NCI-H82 (cell line): ENCODE measurements around the gene CPTP.
"Not testable (repeated sequence)": the region's sequence is repeated elsewhere in the genome, so short reads cannot be mapped to it uniquely, and the experiment has no call there.

Experiments
- DNase-seq: peaks from one replicate; lab custom pipeline; 2025; lab: John Stamatoyannopoulos, UW

The CPTP gene

DNA sequence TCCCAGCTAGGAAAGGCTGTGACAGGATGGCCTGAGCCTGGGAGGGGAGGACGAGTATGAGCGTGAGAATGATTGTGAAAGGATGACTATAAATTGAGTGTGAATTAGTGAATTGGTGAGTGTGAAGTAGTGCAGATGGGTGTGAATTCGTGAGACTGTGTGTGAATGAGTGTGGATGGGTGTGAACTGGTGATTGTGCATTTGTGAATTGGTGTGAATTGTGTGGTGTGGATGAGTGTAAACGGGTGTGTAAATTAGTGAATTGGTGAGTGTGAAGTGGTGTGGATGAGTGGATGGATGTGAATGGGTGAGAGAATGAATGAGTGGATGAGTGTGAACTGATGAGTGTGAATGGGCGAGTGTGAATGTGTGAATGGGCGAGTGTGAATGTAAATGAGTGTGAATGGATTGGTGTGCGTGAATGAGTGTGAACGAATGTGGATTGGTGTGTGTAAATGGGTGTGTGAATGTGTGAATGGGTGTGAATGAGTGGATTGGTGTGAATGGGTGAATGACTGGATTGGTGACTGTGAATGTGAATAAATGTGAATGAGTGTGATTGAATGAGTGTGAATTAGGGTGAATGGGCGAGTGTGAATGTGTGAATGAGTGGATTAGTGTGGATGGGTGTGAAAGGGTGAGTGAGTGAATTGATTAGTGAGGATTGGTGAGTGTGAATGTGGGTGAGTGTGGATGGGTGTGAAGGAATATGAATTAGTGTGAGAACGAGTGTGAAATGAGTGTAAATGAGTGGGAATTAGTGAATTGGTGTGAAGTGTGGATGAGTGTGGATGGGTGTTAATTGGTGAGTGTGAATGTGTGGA is 41.5 kb downstream of the CPTP start:
- no peak for DNase-seq

DNA sequence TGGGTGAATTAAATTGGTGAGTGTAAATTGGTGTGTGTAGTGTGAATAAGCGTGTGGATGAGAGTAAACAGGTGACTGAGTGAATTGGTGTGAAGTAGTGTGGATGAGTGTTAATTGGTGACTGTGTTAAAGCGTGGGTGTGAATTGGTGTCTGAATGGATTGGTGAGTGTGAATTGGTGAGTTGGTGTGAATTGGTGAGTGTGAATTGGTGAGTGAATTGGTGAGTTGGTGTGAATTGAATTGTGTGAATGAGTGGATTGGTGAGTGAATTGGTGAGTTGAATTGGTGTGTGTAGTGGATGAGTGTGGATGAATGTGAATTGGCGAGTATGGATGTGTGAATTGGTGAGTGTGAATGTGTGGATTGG is 42.1 kb downstream of the CPTP start:
- DNase-seq = no peak

DNA sequence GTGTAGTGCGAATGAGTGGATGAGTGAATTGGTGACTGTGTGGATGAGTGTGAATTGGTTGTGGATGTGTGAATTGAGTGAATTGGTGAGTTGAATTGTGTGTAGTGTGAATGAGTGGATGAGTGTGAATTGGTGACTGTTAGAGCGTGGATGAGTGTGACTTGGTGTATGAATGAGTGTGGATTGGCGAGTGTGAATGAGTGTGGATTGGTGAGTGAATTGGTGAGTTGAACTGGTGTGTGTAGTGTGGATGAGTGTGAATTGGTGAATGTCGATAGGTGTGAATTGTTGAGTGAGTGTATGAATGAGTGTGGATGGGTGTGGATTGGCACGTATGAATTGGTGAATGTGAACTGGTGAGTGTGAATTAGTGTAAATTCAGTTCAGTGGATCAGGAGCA is 42.7 kb downstream of the CPTP start:
- DNase-seq = no peak

DNA sequence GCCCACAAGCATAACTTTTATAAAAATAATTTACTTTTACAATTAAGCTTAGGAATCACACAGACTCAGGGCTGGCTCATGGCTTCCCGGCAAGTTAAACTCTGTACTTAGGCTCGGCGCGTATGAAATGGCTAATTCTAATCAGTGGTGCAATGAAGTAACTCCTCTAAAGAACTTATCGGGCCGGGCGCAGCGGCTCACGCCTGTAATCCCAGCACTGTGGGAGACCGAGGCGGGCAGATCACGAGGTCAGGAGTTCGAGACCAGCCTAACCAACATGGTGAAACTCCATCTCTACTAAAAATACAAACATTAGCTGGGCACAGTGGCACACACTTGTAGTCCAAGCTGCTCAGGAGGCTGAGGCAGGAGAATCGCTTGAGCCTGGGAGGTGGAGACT is 45.5 kb downstream of the CPTP start:
- DNase-seq = not testable (repeated sequence)

DNA sequence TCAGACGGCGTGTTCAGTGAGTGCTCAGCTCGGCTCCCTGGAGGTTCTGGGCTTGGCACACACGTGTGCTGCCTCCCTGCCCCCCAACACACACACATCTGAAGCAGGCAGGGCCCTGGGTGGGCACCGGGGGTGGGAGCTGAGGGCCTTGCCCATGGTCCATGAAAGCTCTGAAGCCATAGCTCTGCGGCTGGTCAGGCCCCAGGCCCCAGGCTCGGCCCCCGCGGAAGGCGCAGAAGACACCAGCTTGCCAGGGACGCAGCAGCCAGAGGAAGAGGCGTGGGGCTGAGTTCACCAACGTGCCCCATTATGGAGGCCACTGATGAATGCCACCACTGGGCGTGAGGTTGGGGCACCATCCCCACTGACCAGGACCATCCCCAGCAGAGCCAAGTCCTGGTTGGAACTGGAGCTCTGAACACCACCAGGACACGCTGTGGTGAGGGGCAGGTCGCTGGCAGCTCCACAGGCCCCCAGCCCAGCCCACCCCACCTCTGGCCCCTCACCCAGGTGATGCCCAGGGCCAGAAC is 46.2 kb downstream of the CPTP start:
- no peak for DNase-seq

DNA sequence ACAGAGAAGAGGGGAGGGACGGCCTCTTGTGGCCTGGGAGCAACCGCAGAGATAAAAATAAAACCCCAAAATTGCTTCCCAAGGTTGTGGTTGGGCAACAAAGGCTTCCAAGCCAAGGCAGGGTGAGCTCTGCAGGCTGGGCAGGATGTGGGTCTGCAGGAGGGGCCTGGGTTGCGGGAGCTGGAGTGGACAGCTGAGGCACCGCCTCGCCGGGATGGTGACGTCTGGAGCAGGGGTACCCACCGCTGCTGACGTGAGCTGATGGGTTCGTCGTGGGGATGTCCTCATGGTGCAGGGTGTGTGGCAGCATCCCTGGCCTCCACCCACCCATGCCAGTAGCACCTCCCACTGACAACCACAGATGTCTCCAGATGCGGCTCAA is 46.8 kb downstream of the CPTP start:
- DNase-seq = no peak

DNA sequence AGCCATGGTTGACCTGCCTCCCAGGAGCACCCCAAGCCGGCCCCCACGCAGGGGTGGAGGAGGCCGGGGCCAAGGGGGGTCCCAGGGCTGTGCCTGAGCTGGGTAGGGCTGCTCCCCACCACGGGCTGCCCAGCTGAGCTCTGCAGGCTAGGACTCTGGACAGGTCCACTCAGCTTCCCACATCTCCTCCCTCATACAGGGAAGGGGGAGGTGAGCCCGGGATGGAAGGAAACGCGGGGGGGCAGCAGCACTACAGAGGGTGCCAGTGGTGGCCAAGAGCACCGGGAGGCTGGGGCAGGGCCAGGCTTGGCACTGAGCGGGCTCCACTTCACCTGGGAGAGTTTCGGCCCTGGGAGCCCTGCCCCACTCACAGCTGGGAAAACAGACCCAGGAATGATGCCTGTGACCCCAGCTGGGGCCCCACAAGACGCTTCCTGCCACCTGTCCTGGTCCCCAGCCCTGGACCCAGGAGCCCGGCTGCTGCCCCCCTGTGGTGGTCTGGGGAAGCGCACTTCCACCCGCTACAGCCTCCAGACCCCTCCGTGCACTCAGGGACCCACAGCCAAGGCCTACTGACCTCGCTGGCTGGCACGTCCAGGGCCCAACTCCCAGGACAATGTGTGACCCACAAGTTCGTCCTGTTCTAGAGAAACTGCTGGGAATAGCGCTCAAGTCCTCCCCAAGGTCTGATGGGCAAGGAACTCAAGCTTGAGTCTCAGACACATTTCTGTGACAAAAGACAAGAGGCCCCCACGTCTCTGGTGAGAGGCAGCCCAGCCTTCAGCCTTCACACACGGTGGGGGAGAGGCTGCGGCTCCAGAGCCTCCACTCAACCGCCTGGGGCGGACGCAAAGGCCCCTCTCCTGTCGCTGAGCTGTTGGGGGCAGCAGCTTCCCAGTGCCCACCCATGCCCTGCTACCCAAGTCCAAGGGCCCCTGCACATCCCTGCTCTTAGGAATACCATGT is 47.4 kb downstream of the CPTP start:
- DNase-seq = peak; percentile 87

DNA sequence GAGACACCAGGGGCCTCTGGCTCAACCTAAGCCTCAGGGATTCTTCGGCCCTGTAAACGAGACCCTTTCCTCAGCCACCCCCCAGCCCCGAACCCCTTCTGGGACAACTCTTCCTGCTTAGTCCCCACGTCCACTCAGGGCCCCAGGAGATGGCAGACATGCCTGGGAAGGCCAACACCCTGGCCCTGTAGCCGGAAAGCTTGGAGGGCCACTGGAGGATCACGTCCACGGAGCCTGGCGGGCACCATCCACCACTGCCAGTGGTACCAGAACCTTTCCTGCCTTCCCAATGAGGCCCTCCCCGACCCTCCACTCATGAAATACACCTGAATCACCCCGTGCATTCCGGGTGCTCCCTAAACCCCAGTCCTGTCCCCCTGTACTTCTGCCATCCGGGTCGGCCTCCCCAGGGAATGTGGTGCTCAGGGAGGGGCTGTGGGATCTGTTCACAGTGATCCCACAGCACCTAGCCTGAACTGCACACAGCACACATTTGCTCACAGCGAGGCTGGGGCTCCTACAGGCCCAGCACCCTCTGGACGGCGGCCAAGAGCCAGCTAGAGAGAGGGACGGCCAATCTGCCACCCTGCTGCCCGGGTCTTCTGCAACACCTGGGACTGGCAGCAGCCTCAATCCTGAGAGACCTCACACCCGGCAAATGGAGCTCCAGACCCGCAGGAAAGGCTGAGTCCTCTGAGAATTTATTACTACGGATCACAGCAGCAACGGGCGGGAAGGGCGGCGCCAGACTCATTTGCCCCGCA is 48.6 kb downstream of the CPTP start:
- DNase-seq = no peak

DNA sequence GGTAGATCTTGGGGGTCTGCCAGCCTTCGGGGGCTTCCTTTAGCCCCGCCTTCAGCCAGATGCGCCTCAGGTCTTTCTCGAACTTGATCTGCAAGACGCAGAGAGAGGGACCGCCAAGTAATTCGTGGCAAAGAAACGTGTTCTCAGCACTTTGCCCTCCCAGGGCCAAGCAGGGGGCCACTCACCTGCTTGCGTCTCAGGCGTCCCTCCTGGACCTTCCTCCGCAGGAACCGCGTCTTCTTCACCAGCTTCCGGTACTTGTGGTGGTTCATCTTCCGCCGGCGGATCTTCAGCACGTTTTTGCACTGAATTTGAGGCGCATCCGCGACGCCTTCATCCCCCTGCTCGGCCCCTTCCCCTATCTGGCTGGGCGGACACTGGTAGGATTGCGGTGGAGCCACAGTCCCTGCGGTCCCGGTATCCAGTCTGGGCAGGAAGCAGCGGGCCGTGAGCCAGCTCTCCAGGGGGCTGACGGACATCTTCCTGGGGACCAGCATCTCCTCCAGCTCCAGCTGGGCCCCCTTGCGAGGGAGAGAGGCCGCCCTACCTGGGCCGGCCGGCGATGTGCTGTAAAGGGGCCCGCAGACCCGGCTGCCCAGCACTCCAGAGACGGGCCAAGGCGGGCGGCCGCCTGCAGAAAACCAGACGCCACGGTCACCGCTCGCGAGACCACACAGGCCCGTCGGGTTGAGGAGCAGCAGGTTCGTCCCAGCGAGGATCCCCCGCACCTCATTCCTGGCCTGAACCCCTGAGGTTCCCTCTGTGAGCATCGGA is 49.4 kb downstream of the CPTP start:
- DNase-seq = no peak

DNA sequence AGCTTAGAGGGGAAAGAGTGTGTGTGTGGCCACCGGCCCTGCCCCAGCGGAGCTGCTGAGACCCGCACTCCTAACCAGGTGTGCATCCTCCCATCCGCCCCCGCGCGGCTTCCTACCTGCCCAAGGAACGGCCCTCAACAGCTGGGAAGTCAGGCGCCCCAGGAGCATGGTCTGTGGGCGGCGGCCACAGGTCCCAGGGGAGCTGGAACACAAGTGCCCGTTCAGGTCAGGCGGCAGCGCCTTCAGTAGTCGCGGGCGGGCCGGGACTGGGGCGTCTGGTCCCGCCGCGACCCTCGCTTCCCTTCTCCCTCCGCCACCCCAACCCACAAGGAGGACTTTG is 50.0 kb downstream of the CPTP start:
- peak; percentile 60 for DNase-seq

DNA sequence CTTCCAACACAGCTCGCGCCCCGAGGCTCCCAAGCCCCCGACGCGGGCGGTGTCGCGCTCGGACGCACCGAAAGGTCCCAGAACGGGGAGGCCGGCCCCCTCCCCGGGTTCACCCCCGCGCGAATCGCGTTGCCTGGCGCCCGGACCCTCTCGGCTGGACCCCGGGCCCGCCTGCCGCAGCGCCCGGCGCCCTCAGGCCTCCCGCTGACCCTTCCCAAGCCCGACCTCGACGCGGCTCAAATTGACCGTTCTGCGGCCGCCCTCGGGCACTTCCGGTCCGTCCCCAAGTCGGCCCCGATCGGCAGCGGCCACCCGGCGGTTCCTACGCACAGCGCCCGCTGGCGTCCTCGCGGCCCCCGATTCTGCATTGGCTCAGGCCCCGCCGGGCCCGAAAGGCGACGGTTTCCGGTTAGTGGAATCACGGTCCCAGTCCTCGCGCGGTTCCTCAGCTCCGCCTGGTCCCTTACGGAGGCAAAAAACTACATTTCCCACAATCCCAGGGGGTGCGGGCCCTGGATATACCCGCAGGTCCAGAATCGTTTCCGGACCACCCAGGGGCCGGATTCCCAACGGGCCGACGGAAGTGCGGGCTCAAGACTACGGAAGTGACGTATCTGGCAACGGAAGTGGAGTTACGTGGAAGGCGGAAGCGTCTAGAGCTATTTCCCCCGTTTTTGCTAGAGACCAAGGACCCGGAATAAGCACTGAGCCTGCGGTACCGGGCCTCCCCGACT is 50.5 kb downstream of the CPTP start, which contains the start of gene AURKAIP1:
Gene AURKAIP1, minus strand, starts transcription at position 279 of the 734 bp plus-strand sequence. CDS start 451 bp downstream, outside the sequence.
- peak; percentile 100 for DNase-seq

DNA sequence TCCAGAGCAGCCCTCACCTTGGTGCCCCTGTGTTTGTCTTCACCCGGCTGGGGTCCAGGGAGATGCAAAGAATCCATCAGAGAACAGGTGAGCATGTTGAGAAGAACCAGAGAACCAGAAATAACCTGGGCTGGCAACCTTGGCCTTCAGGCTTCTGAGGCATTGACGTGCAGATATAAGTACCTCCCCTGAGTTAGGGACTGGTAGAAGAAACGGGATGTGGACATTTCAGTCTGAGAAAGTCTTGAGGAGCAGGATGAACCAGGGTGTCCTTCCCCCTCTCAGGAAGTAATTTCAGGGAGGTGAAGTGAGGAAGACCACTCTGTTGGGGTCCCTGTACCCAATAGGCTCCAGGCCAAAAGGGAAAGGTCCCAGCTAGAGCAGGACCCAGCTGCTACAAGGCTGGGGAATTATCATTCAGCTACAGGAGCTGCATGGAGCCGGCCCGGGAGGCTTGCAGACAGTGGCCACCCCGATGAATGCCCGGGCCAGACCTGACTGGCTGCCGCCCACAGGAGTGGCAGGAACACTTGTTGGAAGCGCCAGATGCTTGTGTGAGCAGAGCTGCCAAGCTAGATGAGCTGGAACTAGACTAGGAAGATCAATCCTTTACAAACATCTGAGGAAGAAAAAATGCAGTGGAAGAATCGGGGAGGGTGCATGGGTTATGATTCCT is 52.1 kb downstream of the CPTP start:
- DNase-seq = no peak

DNA sequence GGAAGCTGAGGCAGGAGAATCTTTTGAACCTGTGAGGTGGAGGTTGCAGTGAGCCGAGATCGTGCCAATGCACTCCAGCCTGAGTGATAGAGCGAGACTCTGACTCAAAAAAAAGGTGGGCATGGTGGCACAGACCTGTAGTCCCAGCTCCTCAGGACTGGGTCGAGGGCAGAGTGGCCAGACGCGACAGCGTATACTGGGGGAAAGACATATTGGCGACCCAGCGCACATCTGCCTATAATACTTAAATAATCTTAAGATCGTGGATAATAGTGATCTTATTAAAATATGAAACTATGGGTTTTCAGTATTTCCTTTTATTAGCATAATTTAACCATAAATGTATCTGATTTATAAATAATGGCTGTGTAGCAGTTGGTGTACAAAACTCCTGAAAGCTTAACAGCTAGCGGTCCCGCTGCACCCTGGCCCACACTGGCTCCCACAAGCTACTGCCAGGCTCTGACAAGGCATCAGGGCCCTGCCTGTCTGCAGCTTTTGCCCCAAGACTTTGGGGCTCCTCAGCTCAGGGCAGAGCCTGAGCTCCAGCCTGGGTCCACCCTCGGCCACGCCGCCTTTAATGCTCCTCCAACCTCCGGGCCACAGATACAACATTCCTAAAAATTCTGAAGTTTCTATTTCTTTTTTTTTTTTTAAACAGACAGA is 53.1 kb downstream of the CPTP start:
- DNase-seq = no peak
